Liver (tissue), 9 donors: Measurements from ENCODE around the gene SGMS1. TPM values are rescaled to one million over a fixed set of nuclear protein-coding genes. Genes with fewer than 3 reads are reported as not detected.
"Not testable (repeated sequence)": the region's sequence is repeated elsewhere in the genome, so short reads cannot be mapped to it uniquely, and the experiment has no call there.

Experiments used
- DNase-seq: peaks from one replicate; pipeline ENCODE4 v3.0.0-alpha.2; 2017; ENCODE audit warnings: low spot score
- H3K27ac ChIP-seq, 2 donors: one replicate each; pipeline ENCODE4 v1.7.0; 2013; ENCODE audit warnings: inconsistent platforms in 2 of 2, low read length in 2 of 2, control low read depth in 1 of 2, low read depth in 1 of 2, mild to moderate bottlenecking in 1 of 2
- H3K27me3 ChIP-seq, 4 donors: one replicate each; pipeline versions ENCODE4 v1.6.1 to v1.7.0; 2013; ENCODE audit warnings: low read length in 3 of 4, inconsistent platforms in 1 of 4, mild to moderate bottlenecking in 1 of 4, moderate library complexity in 1 of 4; ENCODE audit not compliant: control insufficient read depth in 4 of 4, insufficient read depth in 4 of 4
- H3K36me3 ChIP-seq, 4 donors: one replicate each; pipeline versions ENCODE4 v1.6.1 to v1.7.0; 2013; ENCODE audit warnings: low read length in 3 of 4, mild to moderate bottlenecking in 3 of 4, low read depth in 1 of 4, moderate library complexity in 1 of 4; ENCODE audit not compliant: control insufficient read depth in 4 of 4, insufficient read depth in 3 of 4
- H3K4me1 ChIP-seq, 4 donors: one replicate each; pipeline versions ENCODE4 v1.6.1 to v1.7.0; 2013; ENCODE audit warnings: low read length in 3 of 4, mild to moderate bottlenecking in 3 of 4, moderate library complexity in 1 of 4; ENCODE audit not compliant: control insufficient read depth in 4 of 4, insufficient read depth in 4 of 4
- H3K4me3 ChIP-seq, 3 donors: one replicate each; pipeline versions ENCODE4 v1.6.1 to v1.7.0; 2013; ENCODE audit warnings: low read length in 3 of 3, control low read depth in 1 of 3, low read depth in 1 of 3, mild to moderate bottlenecking in 1 of 3
- H3K9ac ChIP-seq, 2 donors: one replicate each; pipeline ENCODE4 v1.7.0; 2013; ENCODE audit warnings: low read length in 2 of 2, mild to moderate bottlenecking in 2 of 2, moderate library complexity in 2 of 2, control low read depth in 1 of 2, low read depth in 1 of 2
- H3K9me3 ChIP-seq, 4 donors: one replicate each; pipeline versions ENCODE4 v1.6.1 to v1.7.0; 2013; ENCODE audit warnings: low read length in 3 of 4; ENCODE audit not compliant: control insufficient read depth in 4 of 4
- EGR1 ChIP-seq, 2 donors: IDR thresholded peaks; 2 replicates each; pipeline ENCODE4 v1.6.1; 2016 to 2018; ENCODE audit warnings: antibody characterized with exemption in 2 of 2, low read depth in 2 of 2
- FOXA2 ChIP-seq: IDR thresholded peaks from 2 replicates; pipeline ENCODE4 v1.6.1; 2016; ENCODE audit warnings: antibody characterized with exemption
- GABPA ChIP-seq, 2 donors: IDR thresholded peaks in 1 of 2; conservative IDR thresholded peaks in 1 of 2; 2 replicates each; pipeline ENCODE4 v1.6.1; 2016; ENCODE audit warnings: antibody characterized with exemption in 2 of 2, mild to moderate bottlenecking in 1 of 2, moderate library complexity in 1 of 2
- HNF4A ChIP-seq, 2 donors: conservative IDR thresholded peaks; 2 replicates each; pipeline ENCODE4 v1.6.1; 2016; ENCODE audit warnings: antibody characterized with exemption in 2 of 2, mild to moderate bottlenecking in 2 of 2
- HNF4G ChIP-seq: IDR thresholded peaks from 2 replicates; pipeline ENCODE4 v1.6.1; 2016; ENCODE audit warnings: antibody characterized with exemption
- JUND ChIP-seq, 2 donors: IDR thresholded peaks; 2 replicates each; pipeline ENCODE4 v1.6.1; 2016; ENCODE audit warnings: antibody characterized with exemption in 2 of 2
- NR2F2 ChIP-seq: IDR thresholded peaks from 2 replicates; pipeline ENCODE4 v1.6.1; 2016; ENCODE audit warnings: antibody characterized with exemption
- RAD21 ChIP-seq, 2 donors: IDR thresholded peaks; 2 replicates each; pipeline ENCODE4 v1.6.1; 2016; ENCODE audit warnings: antibody characterized with exemption in 2 of 2, mild to moderate bottlenecking in 2 of 2
- RXRA ChIP-seq, 2 donors: IDR thresholded peaks; 2 replicates each; pipeline ENCODE4 v1.6.1; 2017 to 2018; ENCODE audit warnings: antibody characterized with exemption in 2 of 2, mild to moderate bottlenecking in 1 of 2
- SP1 ChIP-seq: IDR thresholded peaks from 2 replicates; pipeline ENCODE4 v1.6.1; 2018; ENCODE audit warnings: antibody characterized with exemption, mild to moderate bottlenecking
- TAF1 ChIP-seq: conservative IDR thresholded peaks from 2 replicates; pipeline ENCODE4 v1.6.1; 2016; ENCODE audit warnings: antibody characterized with exemption, mild to moderate bottlenecking
- YY1 ChIP-seq: IDR thresholded peaks from 2 replicates; pipeline ENCODE4 v1.6.1; 2016; ENCODE audit warnings: antibody characterized with exemption, mild to moderate bottlenecking
- WGBS: extraction: QIAGEN DNeasy Blood & Tissue Kit; methylation state at CpG from one replicate; pipeline ENCODE4 v1.1.7; 2013; 5-methylcytosine and 5-hydroxymethylcytosine counted together
- polyA plus RNA-seq, 2 donors: library from polyadenylated mRNA; stranded (reverse) in 1 of 2; unstranded in 1 of 2; fragments of 200-250 nt in 1 of 2; fragments of >200 nt in 1 of 2; fragmentation: Nextera tagmentation in 1 of 2; extraction: Ambion mirVana in 1 of 2; gene quantifications; one replicate each; pipeline versions ENCODE4 v1.2.1 to v1.2.3, GENCODE V29; 2013 to 2015
- total RNA-seq, 2 donors: library from RNA; depleted of rRNA; stranded (reverse); fragments of >200 nt; gene quantifications; one replicate each; pipeline ENCODE4 v1.2.3, GENCODE V29; 2014
- TF ChIP-seq, protein P1 (sequence below): fragments of 150-350 bp; IDR thresholded peaks from 2 replicates; pipeline ENCODE4 v1.5.1; 2017; ENCODE audit warnings: improper control_type of control experiment, low read depth, low read length; ENCODE audit not compliant: missing input control
- TF ChIP-seq, protein P2 (sequence below): IDR thresholded peaks from 2 replicates; pipeline ENCODE4 v1.6.1; 2016; ENCODE audit warnings: antibody characterized with exemption
- TF ChIP-seq, protein P3 (sequence below): IDR thresholded peaks from 2 replicates; pipeline ENCODE4 v1.6.1; 2016; ENCODE audit warnings: antibody characterized with exemption
- TF ChIP-seq, protein P4 (sequence below): IDR thresholded peaks from 2 replicates; pipeline ENCODE4 v1.6.1; 2016; ENCODE audit warnings: antibody characterized with exemption
- donor health status: healthy.
- donor health status: healthy.
- donor health status: healthy.
- donor health status: healthy.
- donor health status: healthy.

SGMS1 gene
- total and polyA plus RNA-seq, 4 donors, result 6.8 to 98.2 (median 21.1) TPM

DNA sequence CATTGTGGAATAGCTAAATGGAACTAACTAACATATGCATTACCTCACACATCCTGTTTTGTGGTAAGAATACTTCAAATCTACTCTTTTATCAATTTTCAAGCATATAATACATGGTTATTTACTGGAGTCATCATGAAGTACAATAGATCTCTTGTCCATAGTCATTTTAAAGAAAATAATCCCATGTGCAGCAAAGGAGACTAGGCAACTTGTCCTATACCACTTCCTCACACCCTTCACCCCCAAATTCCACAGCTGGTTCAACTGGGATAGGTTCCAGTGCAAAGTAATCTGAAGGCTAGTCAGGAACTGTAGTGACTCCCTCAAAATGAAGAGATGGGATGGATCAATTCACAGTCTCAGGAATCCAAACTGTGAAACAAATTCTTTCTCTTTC is 176.1 kb downstream of the SGMS1 start:
- no peaks in the 10 kb centered on the region for H3K4me1 ChIP-seq
- DNase-seq, result no peak
- H3K9ac ChIP-seq, result no peak overlapping the region
- H3K27me3 ChIP-seq, result no peaks in the 10 kb centered on the region
- no peak overlapping the region for H3K4me3 ChIP-seq
- H3K36me3 ChIP-seq, result peaks cover 0 to 3% (median 0%) of the 10 kb centered on the region in 4 donors
- TF ChIP-seq YY1 (no peak), HNF4A (conservative IDR thresholded peaks at IDR 0.05) (no peak), NR2F2 (no peak)
- no peaks in the 10 kb centered on the region for H3K9me3 ChIP-seq
- H3K27ac ChIP-seq, result no peak overlapping the region

DNA sequence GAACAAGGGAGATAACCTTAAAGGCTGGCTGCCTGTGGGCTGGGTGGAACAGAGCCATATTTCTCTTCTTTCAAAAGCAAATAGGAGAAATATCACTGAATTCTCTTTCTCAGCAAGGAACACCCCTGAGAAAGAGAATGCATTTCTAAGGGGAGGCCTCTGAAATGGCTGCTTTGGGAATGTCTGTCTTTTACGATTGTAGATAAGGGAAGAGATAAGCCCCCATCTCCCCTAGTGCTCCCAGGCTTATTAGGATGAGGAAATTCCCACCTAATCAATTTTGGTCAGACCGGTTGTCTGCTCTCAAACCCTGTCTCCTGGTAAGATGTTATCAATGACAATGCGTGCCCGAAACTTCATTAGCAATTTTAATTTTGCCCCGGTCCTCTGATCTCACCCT is 178.0 kb downstream of the SGMS1 start:
- H3K27me3 ChIP-seq, DNase-seq, H3K4me1 ChIP-seq, H3K36me3 ChIP-seq, H3K9ac ChIP-seq, H3K9me3 ChIP-seq, H3K4me3 ChIP-seq, H3K27ac ChIP-seq: not testable (repeated sequence)
- 97% methylated on average over 5 of the region's 5 CpGs for WGBS

DNA sequence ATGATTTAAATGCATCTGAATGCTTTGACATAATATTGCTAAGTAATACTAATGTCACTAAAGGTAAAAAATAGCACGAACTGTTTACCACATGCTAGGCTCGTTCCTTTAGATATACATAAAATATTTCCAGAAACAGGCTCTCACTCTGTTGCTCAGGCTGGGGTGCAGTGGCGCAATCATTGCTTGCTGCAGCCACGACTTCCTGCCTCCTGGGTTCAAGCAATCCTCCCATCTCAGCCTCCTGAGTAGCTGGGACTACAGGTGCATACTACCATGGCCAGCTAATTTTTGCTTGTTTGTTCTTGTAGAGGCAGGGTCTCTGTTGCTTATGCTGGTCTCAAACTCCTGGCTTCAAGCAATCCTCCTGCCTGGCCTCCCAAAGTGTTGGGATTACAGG is 183.3 kb downstream of the SGMS1 start:
- peaks cover 0 to 2% (median 0%) of the 10 kb centered on the region in 4 donors for H3K36me3 ChIP-seq
- no peak overlapping the region for H3K4me3 ChIP-seq
- no peak overlapping the region for H3K9ac ChIP-seq
- TF ChIP-seq HNF4G (no peak), TAF1 (no peak), GABPA (IDR thresholded peaks at IDR 0.05 in 1 of 2, conservative IDR thresholded peaks at IDR 0.05 in 1 of 2) (no peak), JUND (IDR thresholded peaks at IDR 0.05) (no peak), SP1 (no peak), YY1 (no peak)
- WGBS, result 91% methylated on average over 4 of the region's 4 CpGs
- DNase-seq, result no peak
- no peaks in the 10 kb centered on the region for H3K9me3 ChIP-seq
- no peaks in the 10 kb centered on the region for H3K4me1 ChIP-seq
- no peak overlapping the region for H3K27ac ChIP-seq
- no peaks in the 10 kb centered on the region for H3K27me3 ChIP-seq

DNA sequence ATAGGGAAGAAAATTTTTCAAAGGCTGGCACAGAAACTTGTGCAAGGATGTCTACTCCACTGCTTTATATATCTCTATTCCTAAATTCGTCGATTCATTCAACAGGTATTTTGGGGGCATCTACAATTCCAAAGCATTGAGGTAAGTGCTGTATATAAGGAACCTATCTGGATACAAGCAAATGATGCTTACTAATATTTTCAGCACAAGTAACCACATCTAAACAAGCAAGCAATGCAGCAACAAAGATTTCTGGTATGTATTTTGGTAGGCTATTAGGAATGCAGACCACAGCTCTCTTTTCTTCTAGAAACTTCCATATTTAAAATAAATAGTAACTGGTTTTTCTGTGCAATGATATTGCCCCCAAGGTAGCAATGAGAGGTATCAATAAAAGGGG is 183.9 kb downstream of the SGMS1 start:
- no peak overlapping the region for H3K27ac ChIP-seq
- H3K27me3 ChIP-seq, result no peaks in the 10 kb centered on the region
- DNase-seq, result no peak
- H3K36me3 ChIP-seq, result peaks cover 0 to 2% (median 0%) of the 10 kb centered on the region in 4 donors
- H3K4me3 ChIP-seq, result no peak overlapping the region
- TF ChIP-seq RAD21 (IDR thresholded peaks at IDR 0.05), result no peak
- TF ChIP-seq EGR1 (IDR thresholded peaks at IDR 0.05; ENCODE audit: low read depth in 2 of 2), result no peak
- TF ChIP-seq SP1, result no peak
- TF ChIP-seq, protein P1, sequence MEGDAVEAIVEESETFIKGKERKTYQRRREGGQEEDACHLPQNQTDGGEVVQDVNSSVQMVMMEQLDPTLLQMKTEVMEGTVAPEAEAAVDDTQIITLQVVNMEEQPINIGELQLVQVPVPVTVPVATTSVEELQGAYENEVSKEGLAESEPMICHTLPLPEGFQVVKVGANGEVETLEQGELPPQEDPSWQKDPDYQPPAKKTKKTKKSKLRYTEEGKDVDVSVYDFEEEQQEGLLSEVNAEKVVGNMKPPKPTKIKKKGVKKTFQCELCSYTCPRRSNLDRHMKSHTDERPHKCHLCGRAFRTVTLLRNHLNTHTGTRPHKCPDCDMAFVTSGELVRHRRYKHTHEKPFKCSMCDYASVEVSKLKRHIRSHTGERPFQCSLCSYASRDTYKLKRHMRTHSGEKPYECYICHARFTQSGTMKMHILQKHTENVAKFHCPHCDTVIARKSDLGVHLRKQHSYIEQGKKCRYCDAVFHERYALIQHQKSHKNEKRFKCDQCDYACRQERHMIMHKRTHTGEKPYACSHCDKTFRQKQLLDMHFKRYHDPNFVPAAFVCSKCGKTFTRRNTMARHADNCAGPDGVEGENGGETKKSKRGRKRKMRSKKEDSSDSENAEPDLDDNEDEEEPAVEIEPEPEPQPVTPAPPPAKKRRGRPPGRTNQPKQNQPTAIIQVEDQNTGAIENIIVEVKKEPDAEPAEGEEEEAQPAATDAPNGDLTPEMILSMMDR, result no peak
- TF ChIP-seq, protein P2, sequence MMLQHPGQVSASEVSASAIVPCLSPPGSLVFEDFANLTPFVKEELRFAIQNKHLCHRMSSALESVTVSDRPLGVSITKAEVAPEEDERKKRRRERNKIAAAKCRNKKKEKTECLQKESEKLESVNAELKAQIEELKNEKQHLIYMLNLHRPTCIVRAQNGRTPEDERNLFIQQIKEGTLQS, result no peak
- TF ChIP-seq, protein P3, sequence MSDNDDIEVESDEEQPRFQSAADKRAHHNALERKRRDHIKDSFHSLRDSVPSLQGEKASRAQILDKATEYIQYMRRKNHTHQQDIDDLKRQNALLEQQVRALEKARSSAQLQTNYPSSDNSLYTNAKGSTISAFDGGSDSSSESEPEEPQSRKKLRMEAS, result no peak
- no peak for TF ChIP-seq JUND (IDR thresholded peaks at IDR 0.05)
- TF ChIP-seq NR2F2, result no peak
- TF ChIP-seq GABPA (IDR thresholded peaks at IDR 0.05 in 1 of 2, conservative IDR thresholded peaks at IDR 0.05 in 1 of 2), result no peak
- TF ChIP-seq, protein P4, sequence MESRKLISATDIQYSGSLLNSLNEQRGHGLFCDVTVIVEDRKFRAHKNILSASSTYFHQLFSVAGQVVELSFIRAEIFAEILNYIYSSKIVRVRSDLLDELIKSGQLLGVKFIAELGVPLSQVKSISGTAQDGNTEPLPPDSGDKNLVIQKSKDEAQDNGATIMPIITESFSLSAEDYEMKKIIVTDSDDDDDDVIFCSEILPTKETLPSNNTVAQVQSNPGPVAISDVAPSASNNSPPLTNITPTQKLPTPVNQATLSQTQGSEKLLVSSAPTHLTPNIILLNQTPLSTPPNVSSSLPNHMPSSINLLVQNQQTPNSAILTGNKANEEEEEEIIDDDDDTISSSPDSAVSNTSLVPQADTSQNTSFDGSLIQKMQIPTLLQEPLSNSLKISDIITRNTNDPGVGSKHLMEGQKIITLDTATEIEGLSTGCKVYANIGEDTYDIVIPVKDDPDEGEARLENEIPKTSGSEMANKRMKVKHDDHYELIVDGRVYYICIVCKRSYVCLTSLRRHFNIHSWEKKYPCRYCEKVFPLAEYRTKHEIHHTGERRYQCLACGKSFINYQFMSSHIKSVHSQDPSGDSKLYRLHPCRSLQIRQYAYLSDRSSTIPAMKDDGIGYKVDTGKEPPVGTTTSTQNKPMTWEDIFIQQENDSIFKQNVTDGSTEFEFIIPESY, result no peak
- no peak for TF ChIP-seq HNF4A (conservative IDR thresholded peaks at IDR 0.05)
- no peak for TF ChIP-seq HNF4G
- TF ChIP-seq RXRA (IDR thresholded peaks at IDR 0.05), result no peak
- no peak for TF ChIP-seq FOXA2
- no peak for TF ChIP-seq TAF1
- no peaks in the 10 kb centered on the region for H3K4me1 ChIP-seq
- no peak overlapping the region for H3K9ac ChIP-seq
- WGBS, result 98% methylated on average over 2 of the region's 2 CpGs
- H3K9me3 ChIP-seq, result no peaks in the 10 kb centered on the region
